GM13976 (cell line): ENCODE results near the gene SDHB.

ENCODE experiments used
- DNase-seq: peaks from one replicate; pipeline ENCODE4 v3.0.0; 2012; ENCODE audit warnings: low spot score
- CTCF ChIP-seq: IDR thresholded peaks from 2 replicates; pipeline ENCODE4 v1.5.1; 2012; ENCODE audit warnings: borderline replicate concordance, mild to moderate bottlenecking; ENCODE audit not compliant: insufficient read depth; ENCODE audit errors: extremely low read depth, missing control alignments, control extremely low read depth
- in situ Hi-C: fragments of 300-500 bp; cut with MboI; formaldehyde crosslinking; loops from one replicate; pipeline ENCODE4 v1.12.0; 2022; ENCODE audit warnings: low sequenced_read_pairs, mixed read lengths, inconsistent platforms; ENCODE audit not compliant: unreplicated experiment

Gene SDHB

GRCh38 chr1:16993521-16994038, 60.3 kb downstream of the SDHB start:
- in situ Hi-C loops, result no loop called here
- TF ChIP-seq CTCF, result no peak

GRCh38 chr1:16992675-16993074, 61.2 kb downstream of the SDHB start:
- TF ChIP-seq CTCF, result no peak
- in situ Hi-C loops, result no loop called here
- DNase-seq, result no peak

More at GRCh38 chr1:16993521-16994038, 60.3 kb downstream of the SDHB start:
- no peak for DNase-seq

GRCh38 chr1:16992102-16992501, 61.7 kb downstream of the SDHB start:
- no peak for TF ChIP-seq CTCF
- in situ Hi-C loops, result no loop called here

GRCh38 chr1:16991571-16991970, 62.3 kb downstream of the SDHB start:
- TF ChIP-seq CTCF, result no peak
- in situ Hi-C loops, result no loop called here
- DNase-seq, result no peak

More at GRCh38 chr1:16992102-16992501, 61.7 kb downstream of the SDHB start:
- no peak for DNase-seq

- no peak for TF ChIP-seq CTCF
- no peak for DNase-seq
- in situ Hi-C loops, result no loop called here
Measured at GRCh38 chr1:16989676-16990391, 64.0 kb downstream of the SDHB start.

- in situ Hi-C loops, result no loop called here
- DNase-seq, result no peak
- TF ChIP-seq CTCF, result no peak
Measured at GRCh38 chr1:16988210-16988609, 65.6 kb downstream of the SDHB start.
